HepG2 (cell line): ENCODE results near the gene C1orf35. TPM values are rescaled to one million over a fixed set of nuclear protein-coding genes. Genes with fewer than 3 reads are reported as not detected.

Experiments used
- ARHGAP35 ChIP-seq: sonication (generic); formaldehyde crosslinking; IDR thresholded peaks from 2 replicates; pipeline ENCODE4 v1.9.0; 2022; ENCODE audit warnings: mild to moderate bottlenecking, inconsistent platforms, moderate library complexity, missing genetic modification reagents, borderline replicate concordance
- CREB1 ChIP-seq, 2 experiments: fragments of 450-650 bp in 1 of 2; IDR thresholded peaks; 2 replicates each; pipeline ENCODE4 v1.6.1; 2016 to 2017; ENCODE audit warnings: control low read depth in 1 of 2, mild to moderate bottlenecking in 1 of 2, missing compliant biosample characterization in 1 of 2, missing genetic modification characterization in 1 of 2
- GATAD1 ChIP-seq: IDR thresholded peaks from 2 replicates; pipeline ENCODE4 v1.6.1; 2016; ENCODE audit warnings: missing genetic modification reagents, missing compliant biosample characterization
- MTF2 ChIP-seq: sonication (generic); formaldehyde crosslinking; IDR thresholded peaks from 2 replicates; pipeline ENCODE4 v1.5.0; 2020; ENCODE audit warnings: missing genetic modification reagents, borderline replicate concordance
- NR2F1 ChIP-seq, 2 experiments: fragments of 450-650 bp in 1 of 2; formaldehyde crosslinking in 1 of 2; IDR thresholded peaks; 2 replicates each; pipeline versions ENCODE4 v1.5.0 to v1.6.1; 2016 to 2020; ENCODE audit warnings: mild to moderate bottlenecking in 1 of 2, missing compliant biosample characterization in 1 of 2, missing genetic modification reagents in 1 of 2, moderate library complexity in 1 of 2
- ONECUT2 ChIP-seq: sonication (generic); formaldehyde crosslinking; IDR thresholded peaks from 2 replicates; pipeline ENCODE4 v1.4.0; 2020; ENCODE audit warnings: missing genetic modification reagents
- POGZ ChIP-seq: sonication (generic); formaldehyde crosslinking; IDR thresholded peaks from 2 replicates; pipeline ENCODE4 v1.4.0; 2020; ENCODE audit warnings: mild to moderate bottlenecking, missing genetic modification reagents
- PTBP1 ChIP-seq: fragments of 200-400 bp; formaldehyde crosslinking; IDR thresholded peaks from 2 replicates; pipeline ENCODE4 v1.6.1; 2018; ENCODE audit warnings: low read length, low read depth; ENCODE audit not compliant: poor library complexity, severe bottlenecking
- SOX13 ChIP-seq, 3 experiments: fragments of 450-650 bp in 1 of 3; sonication (generic) in 1 of 3; formaldehyde crosslinking in 1 of 3; IDR thresholded peaks in 2 of 3; conservative IDR thresholded peaks in 1 of 3; 2 replicates each; pipeline versions ENCODE4 v1.5.0 to v1.6.1; 2016 to 2020; ENCODE audit warnings: antibody characterized with exemption in 1 of 3, mild to moderate bottlenecking in 1 of 3, missing compliant biosample characterization in 1 of 3, missing genetic modification reagents in 1 of 3, moderate library complexity in 1 of 3
- SP5 ChIP-seq: IDR thresholded peaks from 2 replicates; pipeline ENCODE4 v1.6.1; 2016; ENCODE audit warnings: low read depth, borderline replicate concordance
- TEAD3 ChIP-seq: optimal IDR thresholded peaks from 2 replicates; pipeline ENCODE3; 2016; ENCODE audit warnings: borderline replicate concordance
- UBTF ChIP-seq: sonication (generic); formaldehyde crosslinking; IDR thresholded peaks from 2 replicates; pipeline ENCODE4 v1.4.0; 2020; ENCODE audit warnings: mild to moderate bottlenecking, missing genetic modification reagents
- ZBTB4 ChIP-seq: sonication (generic); formaldehyde crosslinking; IDR thresholded peaks from 2 replicates; pipeline ENCODE4 v1.4.0; 2020; ENCODE audit warnings: missing genetic modification reagents, mild to moderate bottlenecking, borderline replicate concordance
- ZFP1 ChIP-seq: IDR thresholded peaks from 2 replicates; pipeline ENCODE4 v1.6.1; 2016
- ZFP62 ChIP-seq: sonication (generic); formaldehyde crosslinking; IDR thresholded peaks from 2 replicates; pipeline ENCODE4 v1.4.0; 2020; ENCODE audit warnings: missing genetic modification reagents
- ZNF124 ChIP-seq: sonication (generic); formaldehyde crosslinking; IDR thresholded peaks from 2 replicates; pipeline ENCODE4 v1.4.0; 2020; ENCODE audit warnings: missing genetic modification reagents
- ZNF24 ChIP-seq: fragments of 450-650 bp; IDR thresholded peaks from 2 replicates; pipeline ENCODE4 v1.6.1; 2017; ENCODE audit warnings: antibody characterized with exemption, mild to moderate bottlenecking
- ZNF253 ChIP-seq: sonication (generic); formaldehyde crosslinking; IDR thresholded peaks from 2 replicates; pipeline ENCODE4 v1.8.0; 2022; ENCODE audit warnings: mild to moderate bottlenecking, missing genetic modification reagents, borderline replicate concordance
- ZNF260 ChIP-seq: sonication (generic); formaldehyde crosslinking; IDR thresholded peaks from 2 replicates; pipeline ENCODE4 v1.4.0; 2020; ENCODE audit warnings: missing genetic modification reagents, low read depth, mild to moderate bottlenecking, borderline replicate concordance
- ZNF724P ChIP-seq: sonication (generic); formaldehyde crosslinking; IDR thresholded peaks from 2 replicates; pipeline ENCODE4 v1.8.0; 2022; ENCODE audit warnings: missing genetic modification reagents, borderline replicate concordance
- ZNF879 ChIP-seq: sonication (generic); formaldehyde crosslinking; IDR thresholded peaks from 2 replicates; pipeline ENCODE4 v1.8.1; 2023; ENCODE audit warnings: missing genetic modification reagents
- ZSCAN31 ChIP-seq: sonication (generic); formaldehyde crosslinking; IDR thresholded peaks from 2 replicates; pipeline ENCODE4 v1.5.0; 2020; ENCODE audit warnings: low read depth, mild to moderate bottlenecking, missing genetic modification reagents
- ZSCAN5A ChIP-seq: sonication (generic); formaldehyde crosslinking; IDR thresholded peaks from 2 replicates; pipeline ENCODE4 v1.8.0; 2022; ENCODE audit warnings: mild to moderate bottlenecking, missing genetic modification reagents, borderline replicate concordance
- polyA plus RNA-seq, 8 experiments: library from polyadenylated mRNA; depleted of rRNA in 3 of 8; stranded (reverse) in 7 of 8; unstranded in 1 of 8; fragments of >200 nt; fragmentation: Illumina TruSeq in 4 of 8; extraction: Trizol in 4 of 8; gene quantifications; 2 replicates each; pipeline versions ENCODE4 v1.2.1 to v1.2.3, GENCODE V29; 2011 to 2016; ENCODE audit warnings: low read depth in 4 of 8, missing spikeins in 1 of 8, mixed read lengths in 1 of 8; ENCODE audit not compliant: insufficient read depth in 1 of 8
- total RNA-seq, 5 experiments: library from RNA; depleted of rRNA; stranded (reverse); fragments of >200 nt; fragmentation: Illumina TruSeq; extraction: Trizol; gene quantifications; 2 replicates each; pipeline ENCODE4 v1.2.3, GENCODE V29; 2016; ENCODE audit warnings: low read depth in 1 of 5

The C1orf35 gene
- total and polyA plus RNA-seq, 2 of the 13 experiments (the other 11 are each of a cell fraction or from before 2014, with no cell fraction given) = 8.1 to 19.3 TPM

- TF ChIP-seq ZBTB4 (CRISPR knock-in tag) (no peak), ZNF879 (CRISPR knock-in tag) (no peak), ZNF253 (CRISPR knock-in tag) (no peak), UBTF (CRISPR knock-in tag) (peak; percentile 10; the same call in 1 of the 2 replicates), TEAD3 (no peak), POGZ (CRISPR knock-in tag) (0 out of 2 replicates have a peak, but pooled peaks have one; percentile 17), ZNF124 (CRISPR knock-in tag) (no peak), ZFP62 (no peak), ZNF260 (CRISPR knock-in tag) (no peak), SOX13 (IDR thresholded peaks at IDR 0.05) (no peak), SOX13 (CRISPR knock-in tag; conservative IDR thresholded peaks at IDR 0.05 in 1 of 2, IDR thresholded peaks at IDR 0.05 in 1 of 2) (0 out of 4 replicates have a peak, but pooled peaks of 1 of the 2 experiments have one; percentile 22), ARHGAP35 (CRISPR knock-in tag) (no peak), ZSCAN5A (no peak), ZNF24 (no peak), ZNF724P (CRISPR knock-in tag) (no peak), ZFP1 (CRISPR knock-in tag) (no peak), ONECUT2 (CRISPR knock-in tag) (no peak), SP5 (peak; percentile 48; the same call in 1 of the 2 replicates), ZSCAN31 (peak; percentile 64), PTBP1 (no peak), CREB1 (IDR thresholded peaks at IDR 0.05) (no peak), CREB1 (CRISPR knock-in tag; IDR thresholded peaks at IDR 0.05) (no peak), GATAD1 (CRISPR knock-in tag) (no peak), NR2F1 (CRISPR knock-in tag; IDR thresholded peaks at IDR 0.05) (no peak), MTF2 (CRISPR knock-in tag) (no peak)
Measured at GRCh38 chr1:228150461-228151179, 47.5 kb upstream of the C1orf35 start (continued).
